KMS-11 (cell line): ENCODE results near the gene TMEM163.

Source experiments
- H2AFZ ChIP-seq: fragments of 200-600 bp; sonication (generic); 2 replicates; pipeline ENCODE4 v1.6.1; 2016; ENCODE audit warnings: antibody characterized with exemption, mixed run types, low read depth
- H3K27ac ChIP-seq: fragments of 200-600 bp; sonication (generic); 2 replicates; pipeline ENCODE4 v1.6.1; 2016; ENCODE audit warnings: mild to moderate bottlenecking, mixed run types
- H3K27me3 ChIP-seq: fragments of 200-600 bp; sonication (generic); 2 replicates; pipeline ENCODE4 v1.6.1; 2017; ENCODE audit warnings: mild to moderate bottlenecking, low read depth, mixed run types, moderate library complexity; ENCODE audit not compliant: insufficient read depth
- H3K36me3 ChIP-seq: fragments of 200-600 bp; sonication (generic); 2 replicates; pipeline ENCODE4 v1.6.1; 2017; ENCODE audit warnings: mild to moderate bottlenecking, mixed run types; ENCODE audit not compliant: insufficient read depth
- H3K4me1 ChIP-seq: fragments of 200-600 bp; sonication (generic); 2 replicates; pipeline ENCODE4 v1.6.1; 2016; ENCODE audit warnings: mild to moderate bottlenecking, low read depth, mixed run types; ENCODE audit not compliant: poor library complexity, severe bottlenecking
- H3K4me2 ChIP-seq: fragments of 200-600 bp; sonication (generic); 2 replicates; pipeline ENCODE4 v1.7.0; 2016; ENCODE audit warnings: mild to moderate bottlenecking, mixed run types
- H3K4me3 ChIP-seq: fragments of 200-600 bp; sonication (generic); IDR thresholded peaks from 2 replicates; pipeline ENCODE4 v1.6.1; 2017; ENCODE audit warnings: low read depth, low read length, mixed read lengths; ENCODE audit not compliant: insufficient read depth
- H3K79me2 ChIP-seq: fragments of 200-600 bp; sonication (generic); 2 replicates; pipeline ENCODE4 v1.6.1; 2016; ENCODE audit warnings: low read depth, mixed run types; ENCODE audit not compliant: insufficient read depth
- H3K9ac ChIP-seq: fragments of 200-600 bp; sonication (generic); 2 replicates; pipeline ENCODE4 v1.6.1; 2016; ENCODE audit warnings: mild to moderate bottlenecking, mixed run types
- H4K20me1 ChIP-seq: fragments of 200-600 bp; sonication (generic); 2 replicates; pipeline ENCODE4 v1.6.1; 2016; ENCODE audit warnings: mild to moderate bottlenecking, mixed run types; ENCODE audit not compliant: insufficient read depth
- TF ChIP-seq, protein P1 (sequence below): fragments of 200-600 bp; sonication (generic); conservative IDR thresholded peaks from 2 replicates; pipeline ENCODE4 v1.6.1; 2017; ENCODE audit warnings: low read depth, mild to moderate bottlenecking, antibody characterized with exemption, low read length, moderate library complexity, mixed read lengths

Gene TMEM163

DNA sequence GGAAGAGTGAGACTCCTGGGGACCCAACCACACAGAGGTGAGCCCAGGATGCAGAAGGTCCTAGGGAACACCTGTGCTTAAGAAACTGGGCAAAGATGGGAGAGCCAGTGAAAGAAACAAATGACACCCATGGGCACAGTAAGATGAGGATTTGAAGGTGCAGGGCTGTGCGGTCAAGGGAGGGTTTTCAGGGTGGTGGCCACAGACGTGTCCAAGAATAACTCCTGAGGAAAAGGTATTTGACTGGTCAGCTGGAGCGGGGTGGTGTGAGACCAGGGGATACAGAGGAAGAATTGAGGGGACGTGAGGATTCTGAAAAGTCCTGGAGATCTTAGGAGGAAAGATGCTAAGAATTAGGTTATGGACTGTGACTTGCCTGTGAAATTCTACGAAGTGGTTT, 142.9 kb downstream of the TMEM163 start:
- no peak overlapping the region for H3K9ac ChIP-seq

GRCh38 chr2:134574611-134575330, 144.0 kb downstream of the TMEM163 start:
- H3K4me3 ChIP-seq, result no peak overlapping the region
- no peaks in the 10 kb centered on the region for H3K36me3 ChIP-seq
- H3K9ac ChIP-seq, result no peak overlapping the region
- no peaks in the 10 kb centered on the region for H3K4me1 ChIP-seq
- H3K27me3 ChIP-seq, result no peaks in the 10 kb centered on the region
- no peak overlapping the region for H2AFZ ChIP-seq
- H3K4me2 ChIP-seq, result no peak overlapping the region
- H3K27ac ChIP-seq, result no peak overlapping the region
- TF ChIP-seq, protein P1, sequence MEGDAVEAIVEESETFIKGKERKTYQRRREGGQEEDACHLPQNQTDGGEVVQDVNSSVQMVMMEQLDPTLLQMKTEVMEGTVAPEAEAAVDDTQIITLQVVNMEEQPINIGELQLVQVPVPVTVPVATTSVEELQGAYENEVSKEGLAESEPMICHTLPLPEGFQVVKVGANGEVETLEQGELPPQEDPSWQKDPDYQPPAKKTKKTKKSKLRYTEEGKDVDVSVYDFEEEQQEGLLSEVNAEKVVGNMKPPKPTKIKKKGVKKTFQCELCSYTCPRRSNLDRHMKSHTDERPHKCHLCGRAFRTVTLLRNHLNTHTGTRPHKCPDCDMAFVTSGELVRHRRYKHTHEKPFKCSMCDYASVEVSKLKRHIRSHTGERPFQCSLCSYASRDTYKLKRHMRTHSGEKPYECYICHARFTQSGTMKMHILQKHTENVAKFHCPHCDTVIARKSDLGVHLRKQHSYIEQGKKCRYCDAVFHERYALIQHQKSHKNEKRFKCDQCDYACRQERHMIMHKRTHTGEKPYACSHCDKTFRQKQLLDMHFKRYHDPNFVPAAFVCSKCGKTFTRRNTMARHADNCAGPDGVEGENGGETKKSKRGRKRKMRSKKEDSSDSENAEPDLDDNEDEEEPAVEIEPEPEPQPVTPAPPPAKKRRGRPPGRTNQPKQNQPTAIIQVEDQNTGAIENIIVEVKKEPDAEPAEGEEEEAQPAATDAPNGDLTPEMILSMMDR, result no peak
- no peaks in the 10 kb centered on the region for H3K79me2 ChIP-seq
- no peaks in the 10 kb centered on the region for H4K20me1 ChIP-seq

More for the DNA sequence above, 142.9 kb downstream of the TMEM163 start:
- H3K4me3 ChIP-seq, result no peak overlapping the region
- TF ChIP-seq, protein P1, result no peak
- H3K27me3 ChIP-seq, result no peaks in the 10 kb centered on the region
- H3K4me1 ChIP-seq, result no peaks in the 10 kb centered on the region
- no peaks in the 10 kb centered on the region for H3K79me2 ChIP-seq
- H4K20me1 ChIP-seq, result no peaks in the 10 kb centered on the region
- no peak overlapping the region for H3K4me2 ChIP-seq
- no peak overlapping the region for H2AFZ ChIP-seq
- no peak overlapping the region for H3K27ac ChIP-seq
- no peaks in the 10 kb centered on the region for H3K36me3 ChIP-seq

DNA sequence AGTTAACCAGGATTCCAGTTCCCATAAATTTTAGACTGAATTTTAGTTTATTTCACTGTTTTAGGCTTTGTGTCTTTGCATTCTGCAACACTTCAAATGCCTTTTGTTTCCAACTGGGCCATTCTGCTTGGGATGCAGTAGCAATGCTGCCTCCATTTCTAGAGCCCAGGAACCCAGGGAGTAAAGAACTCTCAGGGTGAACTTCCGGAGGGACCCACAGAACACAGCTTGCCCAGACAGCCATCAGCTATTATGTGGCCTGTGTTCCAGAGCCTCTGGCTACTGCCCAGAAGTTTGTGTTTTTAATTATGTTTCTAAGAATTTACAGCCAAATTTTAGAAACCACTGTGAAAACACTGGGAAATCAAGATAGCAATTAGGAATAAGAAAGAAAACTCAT, 145.1 kb downstream of the TMEM163 start:
- Histone ChIP-seq H3K36me3 (no peaks in the 10 kb centered on the region), H3K27ac (no peak overlapping the region), H3K4me1 (no peaks in the 10 kb centered on the region), H2AFZ (no peak overlapping the region), H3K27me3 (no peaks in the 10 kb centered on the region), H3K79me2 (no peaks in the 10 kb centered on the region), H3K4me3 (no peak overlapping the region), H4K20me1 (no peaks in the 10 kb centered on the region), H3K4me2 (no peak overlapping the region), H3K9ac (no peak overlapping the region)
- TF ChIP-seq, protein P1, result no peak

- no peak overlapping the region for H3K4me2 ChIP-seq
- no peaks in the 10 kb centered on the region for H3K4me1 ChIP-seq
- H3K79me2 ChIP-seq, result no peaks in the 10 kb centered on the region
- H3K27ac ChIP-seq, result no peak overlapping the region
- no peak overlapping the region for H3K9ac ChIP-seq
- no peaks in the 10 kb centered on the region for H3K27me3 ChIP-seq
- no peak overlapping the region for H3K4me3 ChIP-seq
- H4K20me1 ChIP-seq, result no peaks in the 10 kb centered on the region
- no peaks in the 10 kb centered on the region for H3K36me3 ChIP-seq
- TF ChIP-seq, protein P1, result no peak
- H2AFZ ChIP-seq, result no peak overlapping the region
These were observed 145.8 kb downstream of the TMEM163 start for GRCh38 chr2:134573085-134573370.
